ENCODE data around the gene ARHGEF38. TPM values are rescaled to one million over a fixed set of nuclear protein-coding genes. Genes with fewer than 3 reads are reported as not detected.

ARHGEF38 gene
- total RNA-seq, 1 experiment from 2014 or later, result not detected

- no peak for DNase-seq
- no peak overlapping the region for H3K4me3 ChIP-seq
These were observed 74.4 kb downstream of the ARHGEF38 start for GRCh38 chr4:105626846-105627245.

DNA sequence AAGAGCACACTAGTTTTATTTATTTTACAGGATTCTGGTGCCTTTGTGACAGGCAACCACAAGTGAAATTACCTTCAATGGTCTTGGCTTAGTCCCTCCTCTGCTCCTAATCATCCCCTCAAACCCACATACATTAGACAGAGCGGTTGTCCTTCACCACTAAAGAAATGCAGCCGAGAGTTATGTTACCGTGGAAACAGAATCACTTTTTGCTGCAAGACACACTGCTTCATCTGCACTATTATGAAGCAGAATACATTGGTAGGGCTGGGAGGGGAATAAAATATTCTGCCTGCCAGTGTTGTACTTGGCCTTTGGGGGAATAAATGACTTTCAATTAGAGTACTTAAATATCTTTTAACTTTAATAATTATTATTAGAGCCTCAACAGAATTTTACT lies 75.2 kb downstream of the ARHGEF38 start:
- H3K36me3 ChIP-seq, result no peaks in the 10 kb centered on the region
- no peaks in the 10 kb centered on the region for H3K9me3 ChIP-seq
- H3K4me3 ChIP-seq, result no peak overlapping the region
- H3K27me3 ChIP-seq, result no peaks in the 10 kb centered on the region
- no peak for DNase-seq

More at GRCh38 chr4:105626846-105627245, 74.4 kb downstream of the ARHGEF38 start:
- H3K9me3 ChIP-seq, result no peaks in the 10 kb centered on the region
- H3K36me3 ChIP-seq, result no peaks in the 10 kb centered on the region
- no peaks in the 10 kb centered on the region for H3K27me3 ChIP-seq

- H3K9me3 ChIP-seq, result no peaks in the 10 kb centered on the region
- no peak for DNase-seq
- H3K36me3 ChIP-seq, result no peaks in the 10 kb centered on the region
- no peak overlapping the region for H3K4me3 ChIP-seq
- H3K27me3 ChIP-seq, result no peaks in the 10 kb centered on the region
These were observed 78.5 kb downstream of the ARHGEF38 start for GRCh38 chr4:105630670-105631655.

DNA sequence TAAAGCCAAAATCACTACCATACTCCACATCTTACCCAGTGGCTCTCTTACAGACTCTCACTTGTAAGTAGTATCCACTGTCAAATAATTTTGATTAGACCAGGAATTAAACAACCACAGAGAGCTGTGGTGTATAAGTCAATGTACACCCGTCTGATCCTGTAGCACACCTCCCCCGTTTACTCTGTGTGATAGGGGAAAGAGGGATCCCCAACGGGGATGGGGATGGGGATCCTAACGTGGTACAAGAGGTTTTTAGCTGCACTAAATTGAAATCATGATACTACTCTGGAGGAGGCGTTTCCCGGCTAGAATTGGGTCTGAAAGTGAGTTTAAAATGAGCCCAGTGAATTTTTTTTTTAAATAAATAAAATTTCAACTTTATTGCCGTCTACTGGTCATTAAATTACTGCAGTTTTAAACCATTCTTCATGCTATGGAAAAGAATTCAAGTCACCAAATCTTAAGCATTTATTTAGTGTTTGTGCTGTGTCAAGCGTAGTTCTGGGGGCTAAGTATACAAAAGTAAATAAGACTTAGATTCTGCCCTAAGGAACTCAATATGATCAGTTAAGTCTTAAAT lies 79.5 kb downstream of the ARHGEF38 start:
- H3K36me3 ChIP-seq, result no peaks in the 10 kb centered on the region
- H3K9me3 ChIP-seq, result no peaks in the 10 kb centered on the region
- no peak for DNase-seq
- H3K4me3 ChIP-seq, result no peak overlapping the region
- no peaks in the 10 kb centered on the region for H3K27me3 ChIP-seq

GRCh38 chr4:105632599-105632998 lies 80.2 kb downstream of the ARHGEF38 start:
- Histone ChIP-seq H3K36me3 (no peaks in the 10 kb centered on the region), H3K4me3 (no peak overlapping the region), H3K27me3 (no peaks in the 10 kb centered on the region), H3K9me3 (no peaks in the 10 kb centered on the region)
- DNase-seq, result no peak

- no peak overlapping the region for H3K4me3 ChIP-seq
- no peak for DNase-seq
- no peaks in the 10 kb centered on the region for H3K9me3 ChIP-seq
- no peaks in the 10 kb centered on the region for H3K36me3 ChIP-seq
- no peaks in the 10 kb centered on the region for H3K27me3 ChIP-seq
These were observed 80.8 kb downstream of the ARHGEF38 start for GRCh38 chr4:105633241-105633640.

- no peak overlapping the region for H3K4me3 ChIP-seq
- H3K36me3 ChIP-seq, result no peaks in the 10 kb centered on the region
- no peaks in the 10 kb centered on the region for H3K27me3 ChIP-seq
- no peak for DNase-seq
- no peaks in the 10 kb centered on the region for H3K9me3 ChIP-seq
These were observed 82.1 kb downstream of the ARHGEF38 start for GRCh38 chr4:105634402-105635080.

GRCh38 chr4:105637408-105638176 lies 85.2 kb downstream of the ARHGEF38 start:
- H3K9me3 ChIP-seq, result no peaks in the 10 kb centered on the region
- H3K27me3 ChIP-seq, result no peaks in the 10 kb centered on the region
- no peaks in the 10 kb centered on the region for H3K36me3 ChIP-seq
- H3K4me3 ChIP-seq, result no peak overlapping the region
- no peak for DNase-seq

DNA sequence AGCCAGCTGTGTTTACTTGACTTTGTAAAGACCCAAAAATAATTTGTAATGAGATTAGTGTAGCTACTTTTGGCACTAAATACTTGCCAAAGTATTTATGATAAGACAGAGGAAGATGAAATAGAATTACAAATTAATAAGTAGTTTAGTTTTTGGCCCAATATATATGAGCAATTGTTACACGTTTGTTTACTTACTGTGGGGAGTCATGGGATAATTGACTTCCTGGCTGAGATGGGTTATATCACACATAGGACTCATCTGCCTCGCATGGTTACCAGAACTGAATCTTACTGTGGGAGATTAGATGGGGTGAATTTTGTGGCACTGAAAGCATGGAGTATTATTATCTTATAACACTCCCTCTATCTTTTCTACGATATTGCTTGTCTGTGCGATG lies 89.4 kb downstream of the ARHGEF38 start:
- no peak for DNase-seq
- no peaks in the 10 kb centered on the region for H3K27me3 ChIP-seq
- H3K36me3 ChIP-seq, result no peaks in the 10 kb centered on the region
- no peaks in the 10 kb centered on the region for H3K9me3 ChIP-seq
- no peak overlapping the region for H3K4me3 ChIP-seq

DNA sequence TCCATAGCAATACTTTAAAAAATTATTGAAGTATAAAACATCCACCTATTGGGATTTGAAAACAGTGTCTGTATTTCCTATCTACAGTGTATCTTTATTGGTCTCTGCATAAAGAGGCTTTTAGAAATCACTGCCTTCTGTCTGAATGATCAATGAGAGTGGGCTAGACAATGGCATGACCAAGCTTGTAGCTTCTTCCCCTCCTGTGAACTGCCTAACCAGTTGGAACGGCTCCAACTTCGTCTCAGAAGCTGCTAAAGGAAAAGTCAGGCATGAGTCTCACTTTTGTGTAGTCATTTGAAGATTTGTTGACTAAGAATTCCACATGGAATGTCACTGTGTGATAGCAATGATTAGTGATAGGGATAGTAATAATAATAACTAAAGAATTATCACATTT lies 91.8 kb downstream of the ARHGEF38 start:
- H3K36me3 ChIP-seq, result no peaks in the 10 kb centered on the region
- no peaks in the 10 kb centered on the region for H3K27me3 ChIP-seq
- H3K9me3 ChIP-seq, result no peaks in the 10 kb centered on the region
- DNase-seq, result no peak
- H3K4me3 ChIP-seq, result no peak overlapping the region

DNA sequence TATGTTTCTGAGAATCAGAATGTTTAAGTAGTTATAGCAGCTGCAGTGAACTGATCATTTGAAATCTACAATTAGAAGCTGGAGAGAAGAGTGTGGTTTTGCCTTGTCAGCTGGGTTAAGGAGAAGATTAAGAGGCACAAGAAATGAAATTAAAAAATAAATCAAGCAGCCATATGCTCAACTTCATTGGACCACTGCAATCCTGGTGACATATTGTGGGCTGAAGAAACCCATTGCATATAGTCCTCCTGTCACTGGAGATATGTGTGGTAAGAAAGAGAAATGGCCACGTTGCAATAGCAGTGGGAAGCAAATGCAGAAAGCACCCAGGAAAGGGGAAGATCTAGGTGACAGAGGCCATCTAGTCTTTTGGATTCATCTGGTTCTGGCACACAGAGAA lies 93.0 kb downstream of the ARHGEF38 start:
- Histone ChIP-seq H3K4me3 (no peak overlapping the region), H3K36me3 (no peaks in the 10 kb centered on the region), H3K27me3 (no peaks in the 10 kb centered on the region), H3K9me3 (no peaks in the 10 kb centered on the region)
- DNase-seq, result no peak

GRCh38 chr4:105650190-105650589 lies 97.8 kb downstream of the ARHGEF38 start:
- no peaks in the 10 kb centered on the region for H3K9me3 ChIP-seq
- H3K4me3 ChIP-seq, result no peak overlapping the region
- DNase-seq, result no peak
- no peaks in the 10 kb centered on the region for H3K36me3 ChIP-seq
- H3K27me3 ChIP-seq, result no peaks in the 10 kb centered on the region

- no peaks in the 10 kb centered on the region for H3K36me3 ChIP-seq
- no peaks in the 10 kb centered on the region for H3K27me3 ChIP-seq
- DNase-seq, result no peak
- no peak overlapping the region for H3K4me3 ChIP-seq
- no peaks in the 10 kb centered on the region for H3K9me3 ChIP-seq
These were observed 99.5 kb downstream of the ARHGEF38 start for GRCh38 chr4:105651884-105652283.

DNA sequence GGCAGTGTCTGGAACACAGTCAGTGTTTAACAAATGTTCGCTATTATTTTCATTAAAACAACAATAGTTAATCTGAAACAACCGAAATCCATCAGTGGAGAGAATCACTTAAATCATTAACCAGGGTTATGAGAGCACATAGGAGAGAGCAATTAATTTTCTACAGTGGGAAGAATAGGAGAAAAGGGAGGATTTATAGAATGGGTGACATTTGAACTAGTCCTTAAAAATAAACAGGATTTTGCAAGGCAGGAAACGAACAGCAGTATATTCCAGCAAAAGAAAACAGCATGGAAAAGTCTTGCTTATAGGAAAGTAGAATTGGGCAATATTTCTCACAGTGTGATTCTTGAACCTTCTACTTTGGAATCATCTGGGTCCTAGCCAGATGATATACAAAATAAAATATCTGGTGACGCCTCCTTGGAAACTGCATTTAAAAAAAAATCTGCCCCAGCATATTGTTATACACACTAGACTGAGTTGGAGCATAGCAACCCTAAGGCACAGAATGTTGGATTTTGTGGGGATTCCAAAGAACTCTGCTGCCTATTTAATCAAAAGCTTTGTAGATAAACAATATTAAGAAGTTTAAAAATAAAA lies 100.0 kb downstream of the ARHGEF38 start:
- no peaks in the 10 kb centered on the region for H3K36me3 ChIP-seq
- H3K27me3 ChIP-seq, result no peaks in the 10 kb centered on the region
- no peak overlapping the region for H3K4me3 ChIP-seq
- no peak for DNase-seq
- no peaks in the 10 kb centered on the region for H3K9me3 ChIP-seq

DNA sequence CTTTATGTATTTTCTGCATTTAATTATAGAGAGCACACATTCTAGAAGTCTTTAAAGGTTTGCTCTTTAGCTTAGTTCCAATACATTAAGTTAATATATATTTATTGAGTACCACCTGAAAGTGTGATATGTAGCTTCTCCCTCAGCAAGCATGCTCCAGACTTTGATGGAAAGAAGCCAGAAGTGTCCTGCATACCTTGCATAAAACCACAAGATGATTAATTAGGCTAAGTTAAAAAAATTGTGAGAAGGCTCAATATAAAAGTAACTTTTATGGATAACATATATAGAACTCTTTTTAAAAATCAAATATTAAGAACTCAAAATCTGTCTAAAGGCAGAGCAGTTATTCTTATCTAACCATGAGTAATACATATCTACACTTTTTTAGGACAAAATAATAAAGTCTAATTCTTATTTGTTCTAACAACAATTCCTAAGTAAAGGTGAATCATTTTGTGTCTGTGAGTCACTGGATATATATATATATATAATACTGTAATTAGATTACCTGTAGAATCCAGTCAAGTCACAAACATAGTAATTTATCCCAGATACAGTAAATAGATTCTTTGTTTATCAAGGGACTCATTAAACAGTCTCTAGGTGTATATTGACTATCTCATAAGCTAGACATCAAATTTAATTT lies 104.8 kb downstream of the ARHGEF38 start:
- Histone ChIP-seq H3K27me3 (no peaks in the 10 kb centered on the region), H3K9me3 (no peaks in the 10 kb centered on the region), H3K4me3 (no peak overlapping the region), H3K36me3 (no peaks in the 10 kb centered on the region)
- no peak for DNase-seq

- no peaks in the 10 kb centered on the region for H3K9me3 ChIP-seq
- no peak for DNase-seq
These were observed 106.8 kb downstream of the ARHGEF38 start for GRCh38 chr4:105659190-105659589.

More at GRCh38 chr4:105659190-105659589, 106.8 kb downstream of the ARHGEF38 start:
- Histone ChIP-seq H3K27me3 (no peaks in the 10 kb centered on the region), H3K36me3 (no peaks in the 10 kb centered on the region), H3K4me3 (no peak overlapping the region)
